Stimulated activated CD8-positive, alpha-beta memory T cell treated with anti-CD3 and anti-CD28 coated beads, Interleukin-2, amount 100 ng/mL, for 48 hours (primary cell): Measurements from ENCODE around the gene KAT2B.

Experiments
- DNase-seq, 2 donors: peaks; one replicate each; pipeline ENCODE4 v3.0.0-alpha.2; 2020; ENCODE audit warnings: low read depth in 2 of 2

The KAT2B gene

DNA sequence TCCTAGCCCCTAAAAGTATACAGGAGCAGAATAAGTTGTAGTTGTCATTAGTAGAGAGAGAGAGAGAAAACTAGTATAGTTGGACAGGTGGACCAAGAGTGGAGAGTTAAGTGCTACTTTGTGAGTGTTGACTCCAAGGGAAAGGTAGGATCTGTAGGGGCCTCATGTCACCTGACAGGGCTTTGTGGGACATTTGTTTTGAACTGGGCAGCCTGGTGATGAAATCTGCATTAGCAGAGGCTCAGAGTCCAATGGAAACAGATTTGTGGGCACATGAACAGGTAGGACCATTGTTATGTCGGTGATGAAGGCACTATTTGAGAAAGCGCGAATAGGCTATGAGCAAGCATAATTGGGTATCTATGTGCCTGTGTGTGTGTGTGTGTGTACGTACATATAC lies 102.3 kb downstream of the KAT2B start:
- DNase-seq = no peak

DNA sequence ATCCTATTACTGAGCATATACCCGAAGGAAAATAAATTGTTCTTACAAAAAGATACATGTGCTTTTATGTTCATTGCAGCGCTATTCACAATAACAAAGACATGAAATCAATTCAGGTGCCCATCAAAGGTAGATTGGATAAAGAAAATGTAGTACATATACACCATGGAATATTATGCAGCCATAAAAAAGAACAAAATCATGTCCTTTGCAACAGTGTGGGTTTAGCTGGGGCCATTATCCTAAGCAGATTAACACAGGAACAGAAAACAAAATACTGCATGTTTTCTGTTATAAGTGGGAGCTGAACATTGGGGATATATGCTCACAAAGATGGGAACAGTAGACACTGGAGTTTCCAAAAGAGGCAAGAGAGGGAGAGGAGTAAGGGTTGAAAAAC lies 103.3 kb downstream of the KAT2B start:
- no peak for DNase-seq

DNA sequence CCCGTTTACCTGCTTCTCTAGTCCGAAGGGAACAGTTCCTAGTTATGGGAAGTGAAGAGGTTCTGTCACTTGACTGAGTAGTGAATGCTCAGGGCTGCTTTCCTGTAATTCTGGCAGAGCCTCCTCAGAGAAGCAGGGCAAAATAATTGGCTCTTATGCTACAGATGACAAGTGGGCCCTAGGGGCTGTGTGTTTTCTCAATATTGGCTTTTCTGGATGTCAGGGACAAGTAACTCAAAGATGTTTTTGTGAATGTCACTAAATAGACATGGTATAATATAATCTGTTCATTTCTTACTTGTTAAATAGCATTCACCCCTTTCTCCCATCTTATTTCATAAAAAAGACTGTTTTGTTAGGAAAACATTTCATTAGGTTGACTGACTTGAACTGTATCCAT lies 105.6 kb downstream of the KAT2B start:
- DNase-seq = no peak

DNA sequence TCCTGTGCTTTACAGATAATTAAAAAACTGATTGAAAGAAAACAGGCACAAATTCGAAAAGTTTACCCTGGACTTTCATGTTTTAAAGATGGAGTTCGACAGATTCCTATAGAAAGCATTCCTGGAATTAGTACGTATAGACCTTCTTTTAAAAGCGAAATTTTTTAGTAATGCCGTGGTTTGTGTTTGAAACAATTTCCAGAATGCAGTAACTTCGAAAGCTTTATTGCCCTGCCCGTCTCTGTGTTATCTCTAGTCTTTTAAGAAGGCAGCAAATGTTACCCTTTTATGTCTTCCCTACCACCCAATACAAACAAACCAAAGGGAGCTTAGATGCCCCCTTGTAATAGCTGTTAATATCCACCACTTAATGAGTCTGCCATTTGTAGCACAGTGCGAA lies 106.1 kb downstream of the KAT2B start:
- no peak for DNase-seq

DNA sequence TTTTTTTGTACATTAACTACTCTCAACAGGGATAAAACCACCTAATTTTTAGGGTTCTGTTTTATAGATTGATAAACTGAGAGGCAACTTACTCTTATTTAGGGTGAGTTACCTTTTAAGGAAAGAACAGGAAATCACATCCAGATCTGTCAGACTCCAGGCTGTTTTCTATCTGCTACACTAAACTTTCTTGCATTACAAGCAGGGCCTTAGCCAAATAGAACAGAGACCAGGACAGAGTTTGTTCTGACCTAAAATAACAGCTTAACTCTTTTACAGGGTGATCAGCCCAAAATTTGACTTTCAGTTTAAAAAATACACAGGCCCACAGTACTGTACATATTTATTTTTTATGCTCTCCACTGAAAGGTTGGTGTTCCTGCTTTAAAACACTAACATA lies 107.1 kb downstream of the KAT2B start:
- DNase-seq = no peak

DNA sequence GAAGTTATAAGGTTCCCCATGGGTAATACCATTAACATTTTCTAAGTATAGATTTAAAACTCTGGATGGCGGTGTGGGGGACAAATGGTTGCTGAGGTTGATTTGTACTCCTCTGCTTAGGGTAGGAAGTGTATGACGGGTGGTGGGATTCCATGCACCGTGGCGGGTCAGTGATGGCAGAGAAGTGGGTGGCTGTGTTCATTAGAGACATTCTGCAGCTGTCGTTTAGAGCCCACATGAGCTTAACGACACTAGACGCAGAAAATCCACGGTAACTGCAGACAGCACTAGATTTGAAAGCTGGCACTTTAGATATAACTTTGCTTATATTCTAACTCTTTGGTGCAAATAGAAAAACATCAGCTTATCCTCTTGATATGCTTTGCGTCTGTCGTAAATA lies 108.2 kb downstream of the KAT2B start:
- DNase-seq = no peak

DNA sequence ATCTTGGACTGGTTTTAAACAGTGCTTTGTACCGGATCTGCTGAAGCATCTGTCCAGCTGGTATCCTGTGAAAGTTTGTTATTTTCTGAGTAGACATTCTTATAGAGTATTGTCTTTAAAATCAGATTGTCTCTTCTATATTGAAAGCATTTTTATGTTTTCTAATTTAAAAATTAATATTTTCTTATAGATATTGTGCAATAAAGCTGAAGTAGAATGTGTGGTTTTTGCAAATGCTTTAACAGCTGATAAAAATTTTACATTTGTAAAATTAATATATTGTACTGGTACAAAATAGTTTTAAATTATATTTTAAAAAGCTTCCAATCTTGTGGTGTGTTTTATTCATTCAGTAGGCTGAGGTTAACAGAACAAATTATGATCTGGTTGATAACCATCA lies 113.8 kb downstream of the KAT2B start:
- DNase-seq = no peak

DNA sequence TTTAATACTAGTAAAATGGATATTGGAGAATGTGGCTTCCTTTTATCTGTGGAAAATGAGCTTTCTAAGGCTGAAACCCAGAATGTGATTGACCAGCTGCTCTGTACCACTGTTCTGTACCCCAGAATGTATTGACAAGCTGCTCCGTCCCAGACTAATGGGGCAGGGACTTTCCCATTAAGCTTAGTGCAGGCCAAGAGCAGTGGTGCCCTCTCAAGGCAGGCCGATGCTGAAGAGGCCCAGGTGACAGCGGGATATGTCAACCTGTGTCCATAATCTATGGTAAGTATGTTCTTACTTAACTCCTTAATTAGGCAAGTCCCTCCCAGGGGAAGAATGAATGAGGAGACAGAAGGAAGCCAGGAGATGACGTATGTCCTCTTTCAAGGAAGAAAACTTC lies 114.7 kb downstream of the KAT2B start:
- DNase-seq = no peak

DNA sequence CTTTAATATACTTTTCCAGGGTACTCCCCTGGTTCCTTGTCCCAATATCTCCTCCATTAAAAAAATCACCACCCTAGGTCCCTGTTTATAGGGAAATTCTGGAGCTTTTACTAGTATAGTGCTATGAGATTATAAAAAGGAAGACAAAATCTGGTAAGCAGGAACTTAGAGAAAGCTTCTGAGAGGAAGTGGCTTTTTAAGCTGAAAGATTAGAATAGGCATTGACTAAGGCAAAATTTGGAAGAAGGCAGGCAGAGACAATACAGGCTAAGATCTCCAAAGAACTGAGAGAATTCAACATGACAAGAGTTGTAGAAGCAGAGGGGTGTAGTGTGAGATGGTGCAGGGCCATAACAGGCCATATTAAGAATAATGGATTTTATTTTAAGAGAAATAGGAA lies 120.0 kb downstream of the KAT2B start:
- DNase-seq = no peak

DNA sequence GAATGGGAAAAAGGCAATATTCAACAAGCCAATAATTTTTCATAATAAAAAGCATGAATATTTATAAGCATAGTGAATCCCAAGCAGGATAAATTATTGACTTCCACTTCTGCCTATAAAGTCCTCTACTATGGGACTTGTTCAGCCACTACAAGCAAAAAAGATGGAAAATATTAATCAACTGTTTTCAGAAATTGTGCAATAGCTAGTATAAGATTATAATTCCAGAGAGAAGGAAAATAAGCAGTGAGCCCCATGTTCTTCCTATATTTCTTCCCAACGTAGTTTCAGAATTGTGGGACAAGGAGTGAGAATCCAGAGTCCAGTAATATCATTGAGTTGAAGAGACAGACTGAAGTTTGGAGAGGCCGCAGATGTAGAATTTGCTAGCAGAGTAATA lies 121.5 kb downstream of the KAT2B start:
- no peak for DNase-seq

DNA sequence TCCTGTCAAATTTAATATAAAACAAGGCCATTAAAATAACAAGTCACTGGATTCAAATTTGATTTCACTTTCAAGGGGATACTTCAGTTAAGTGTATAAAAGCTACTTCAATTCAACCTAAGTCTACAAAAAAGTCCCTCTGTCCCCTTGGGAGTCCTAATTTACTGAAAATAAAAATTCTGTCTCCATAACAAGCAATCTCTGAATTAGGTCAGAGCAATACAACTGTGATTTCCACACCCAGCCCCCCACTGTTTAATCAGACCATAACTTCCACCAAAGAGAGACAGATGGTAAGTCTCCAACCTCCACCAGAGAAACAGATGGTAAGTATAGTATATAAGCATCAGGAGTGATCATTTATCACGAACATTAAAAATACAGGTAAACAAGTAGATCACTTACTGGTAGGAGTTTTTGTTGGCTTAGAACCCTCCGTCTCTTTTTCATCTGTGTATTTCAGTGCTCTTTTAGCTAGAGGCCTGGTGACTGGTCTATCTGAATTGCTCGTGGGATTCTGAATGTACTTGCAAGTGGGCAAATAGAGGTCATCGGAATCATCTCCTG lies 133.7 kb downstream of the KAT2B start:
- DNase-seq = no peak

DNA sequence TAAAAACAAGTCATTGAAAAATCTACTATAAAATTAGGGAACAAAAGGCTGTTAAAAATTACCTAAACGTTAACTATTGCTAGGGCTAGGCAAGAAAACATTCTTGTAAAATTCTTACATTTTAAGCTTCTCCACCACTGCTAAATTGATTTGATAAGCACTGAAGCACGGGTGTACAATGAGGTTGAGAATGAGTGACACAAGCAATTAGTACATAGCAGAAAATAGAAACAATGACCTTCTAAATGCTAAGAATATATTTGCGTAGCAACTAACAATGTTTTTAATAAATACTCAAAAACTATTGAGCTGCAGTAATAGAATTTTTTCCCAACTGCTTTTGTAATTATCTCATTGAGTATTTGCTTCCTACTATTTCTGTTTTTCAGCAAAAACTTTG lies 141.0 kb downstream of the KAT2B start:
- DNase-seq = no peak

DNA sequence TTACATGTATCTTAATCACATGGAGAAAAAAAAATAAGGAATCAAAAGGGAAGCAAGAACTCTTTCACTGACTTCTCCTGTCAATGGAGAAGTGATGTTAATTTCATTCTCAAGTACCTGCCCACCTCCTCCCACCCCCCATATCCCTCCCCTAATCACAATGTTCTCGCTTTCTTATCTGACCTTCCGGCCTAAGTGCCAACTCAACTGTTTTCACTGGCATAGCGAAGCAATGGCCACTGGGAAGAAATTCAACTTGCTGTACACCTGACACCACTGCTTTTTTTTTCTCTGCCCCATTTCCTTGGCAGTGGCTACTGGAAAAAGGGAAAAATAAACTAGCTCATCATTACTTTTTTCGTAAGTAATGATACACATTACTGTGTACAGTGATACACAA lies 142.0 kb downstream of the KAT2B start:
- no peak for DNase-seq

DNA sequence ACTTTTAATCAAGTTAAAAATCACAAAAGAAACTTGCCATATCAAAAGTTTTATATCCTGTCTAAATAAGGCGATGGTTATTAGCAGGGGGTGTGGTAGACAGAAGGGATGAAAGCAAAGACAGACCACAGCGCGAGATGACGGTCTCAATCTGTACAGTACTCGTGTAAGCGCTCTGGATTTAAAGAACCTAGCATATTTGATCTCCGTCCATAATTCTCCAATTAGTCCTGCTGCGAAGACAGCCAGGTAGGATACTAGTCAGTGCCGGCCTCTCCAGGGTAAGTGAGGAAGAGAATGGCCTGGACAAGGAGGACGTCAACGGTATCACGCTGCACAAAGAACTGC lies 145.1 kb downstream of the KAT2B start:
- no peak for DNase-seq

DNA sequence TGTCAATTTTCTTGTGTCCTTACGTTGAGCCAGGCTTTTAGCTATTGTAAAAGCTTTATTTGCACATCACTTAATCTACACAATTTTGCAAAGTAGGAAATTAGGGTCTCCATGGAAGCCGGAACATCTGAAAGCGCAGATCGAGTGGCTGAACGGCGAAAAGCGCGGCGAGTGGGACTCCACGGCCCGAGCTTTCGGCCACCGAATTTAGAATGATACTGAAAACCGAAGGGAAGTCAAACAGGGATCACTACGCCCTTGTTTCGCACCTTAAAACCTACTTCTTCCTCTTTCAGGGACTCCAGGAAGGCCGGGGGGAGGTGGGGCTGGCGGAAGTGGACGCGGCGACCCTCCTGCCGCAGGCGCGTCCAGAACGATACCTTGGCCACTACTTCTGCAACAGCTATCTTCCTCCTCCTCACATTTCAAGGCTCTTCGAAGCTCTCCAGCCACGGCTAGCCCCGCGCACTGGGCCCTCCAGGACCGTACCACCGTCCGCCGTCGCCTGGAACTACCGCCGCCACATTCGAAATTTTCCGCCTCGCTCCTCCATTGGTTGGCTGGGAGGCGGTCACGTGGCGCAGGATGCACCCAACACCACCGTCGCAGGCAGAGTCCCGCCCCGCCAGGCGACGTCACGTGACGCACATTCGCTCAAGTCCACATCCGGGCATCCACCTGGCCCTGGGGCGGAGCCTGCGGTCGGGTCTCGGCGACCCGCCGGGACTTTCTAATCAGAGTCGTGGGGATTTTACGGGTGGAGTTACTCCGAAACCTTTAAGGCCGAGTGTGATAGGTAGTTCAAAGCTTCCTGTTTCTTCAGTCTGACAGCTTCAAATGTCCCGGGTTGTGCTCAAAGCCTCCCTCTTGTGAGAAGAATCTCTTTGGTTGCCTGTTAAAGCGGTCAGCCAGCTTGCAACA lies 145.7 kb downstream of the KAT2B start, which contains the start of gene SGO1:
TSS of gene SGO1 (minus strand) at position 528 of the 921 bp plus-strand sequence. CDS start 2,179 bp downstream, outside the sequence.
- DNase-seq = peak; percentile 99 to 100

DNA sequence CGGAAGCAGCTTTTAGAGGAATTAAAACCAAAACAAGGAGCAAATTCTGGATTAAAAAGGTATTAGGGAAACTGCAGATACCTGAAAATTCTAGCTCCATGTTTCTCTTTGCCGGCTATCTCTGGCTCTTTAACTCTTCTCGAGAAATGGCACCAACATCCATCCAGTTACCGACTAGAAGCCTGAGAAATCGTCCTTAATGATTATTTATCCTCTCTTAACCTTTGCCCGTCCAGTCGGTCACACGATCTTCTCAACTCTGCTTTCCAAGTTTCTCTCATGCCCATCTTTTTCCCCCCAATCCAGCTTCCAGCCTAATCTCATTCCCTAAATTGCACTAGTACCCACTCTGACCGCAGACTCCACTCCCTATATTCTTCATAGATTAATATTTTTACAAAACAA lies 146.4 kb downstream of the KAT2B start:
- no peak for DNase-seq

DNA sequence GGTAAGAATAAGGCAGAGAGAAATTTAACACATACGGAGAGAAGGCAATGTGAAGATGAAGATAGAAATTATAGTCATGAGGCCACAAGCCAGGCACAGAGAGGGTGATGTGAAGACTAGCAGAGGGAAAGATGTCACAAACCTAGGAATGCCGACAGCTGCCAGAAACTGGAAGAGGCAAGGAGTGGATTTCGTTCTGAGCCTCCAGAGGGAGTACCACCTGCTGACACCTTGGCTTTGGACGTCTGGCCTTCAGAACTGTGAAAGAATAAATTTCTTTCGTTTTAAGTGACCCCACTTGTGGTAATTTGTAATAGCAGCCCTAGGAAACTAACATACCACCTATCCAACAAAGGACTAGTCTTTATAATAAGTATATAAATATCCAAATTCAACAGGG lies 150.7 kb downstream of the KAT2B start:
- DNase-seq = no peak

DNA sequence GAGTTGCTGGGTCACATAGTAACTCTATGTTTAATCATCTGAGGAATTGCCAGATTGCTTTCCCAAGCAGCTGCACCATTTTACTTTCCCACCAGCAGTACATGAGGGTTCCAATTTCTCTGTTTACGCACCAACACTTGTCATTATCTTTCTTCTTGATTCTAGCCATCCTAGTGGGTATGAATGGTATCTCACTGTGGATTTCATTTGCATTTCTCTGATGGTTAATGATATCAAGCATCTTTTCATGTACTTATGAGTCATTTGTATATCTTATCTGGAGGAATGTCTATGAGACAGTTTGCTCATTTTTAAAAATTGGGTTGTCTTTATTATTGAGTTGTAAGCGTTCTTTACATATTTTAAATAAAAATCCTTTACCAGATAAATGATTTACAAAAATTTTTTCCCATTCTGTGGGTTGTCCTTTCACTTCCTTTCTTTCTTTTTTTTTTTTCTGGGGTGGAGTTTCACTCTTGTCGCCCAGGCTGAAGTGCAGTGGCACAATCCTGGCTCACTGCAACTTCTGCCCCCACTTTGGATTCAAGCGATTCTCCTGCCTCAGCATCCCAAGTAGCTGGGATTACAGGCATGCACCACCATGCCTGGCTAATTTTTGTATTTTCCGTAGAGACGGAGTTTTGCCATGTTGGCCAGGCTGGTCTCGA lies 154.7 kb downstream of the KAT2B start:
- no peak for DNase-seq

DNA sequence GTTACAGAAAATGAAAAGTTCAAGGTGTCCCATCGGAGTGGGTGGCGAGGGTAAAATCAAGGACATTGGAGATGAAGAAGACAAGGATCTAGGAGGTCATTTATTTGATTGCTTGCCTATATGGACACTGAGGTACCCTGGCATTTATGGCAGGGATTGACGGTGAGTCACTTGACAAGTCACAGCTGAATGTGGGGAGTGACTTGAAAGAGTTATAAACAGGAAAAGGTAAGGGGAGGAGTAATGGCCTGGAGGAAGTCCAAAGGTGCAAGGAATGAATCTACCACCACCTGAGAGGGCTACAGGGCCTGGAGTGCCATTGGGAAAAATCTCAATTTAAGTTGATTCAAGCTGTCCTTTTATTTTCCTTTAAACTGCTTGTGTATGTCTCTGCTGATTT lies 157.5 kb downstream of the KAT2B start:
- DNase-seq = no peak

DNA sequence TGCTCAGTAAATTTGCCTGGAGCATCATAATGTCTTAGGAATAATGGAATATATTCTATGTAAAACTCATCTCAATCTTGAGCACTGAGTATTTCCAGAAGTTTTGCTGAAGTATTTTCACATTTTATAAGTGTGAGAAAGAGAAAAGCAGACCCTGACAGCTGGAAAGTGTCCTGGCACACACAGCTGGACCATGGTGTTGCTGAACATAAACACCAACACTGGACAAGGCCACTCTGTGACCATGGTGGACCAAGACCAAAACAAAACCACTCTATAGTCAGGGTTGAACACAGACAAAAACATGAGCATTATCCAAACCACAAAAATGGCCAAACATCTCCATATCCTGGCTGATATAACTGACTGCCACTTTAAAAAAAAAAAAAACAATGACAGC lies 160.9 kb downstream of the KAT2B start:
- no peak for DNase-seq
